Right lobe of liver (tissue), 6 donors: ENCODE results near the gene R3HDM4. TPM values are rescaled to one million over a fixed set of nuclear protein-coding genes. Genes with fewer than 3 reads are reported as not detected.
A peak's percentile ranks its signal among the peaks of the same experiment; 100 is the strongest.

ENCODE experiments used
- ATAC-seq, 4 donors: fragments of 200-7000 bp; cut with Tn5 transposase; one replicate each; pipeline ENCODE4 v1.9.1; 2020; ENCODE audit warnings: mild to moderate bottlenecking in 4 of 4, moderate library complexity in 4 of 4
- DNase-seq, 3 donors: peaks; one replicate each; pipeline ENCODE4 v3.0.0-alpha.2; 2020
- H3K27ac ChIP-seq, 3 donors: fragments of 200-600 bp; one replicate each; pipeline ENCODE4 v1.8.0; 2022
- H3K27me3 ChIP-seq, 2 donors: fragments of 200-600 bp; one replicate each; pipeline ENCODE4 v1.8.0; 2022
- H3K36me3 ChIP-seq, 4 donors: fragments of 200-600 bp; sonication (generic) in 1 of 4; one replicate each; pipeline versions ENCODE4 v1.5.1 to v1.8.0; 2017 to 2022; ENCODE audit warnings: control low read depth in 1 of 4
- H3K4me1 ChIP-seq, 4 donors: fragments of 200-600 bp; sonication (generic) in 1 of 4; one replicate each; pipeline versions ENCODE4 v1.5.1 to v1.8.0; 2017 to 2022; ENCODE audit warnings: control low read depth in 1 of 4
- H3K4me3 ChIP-seq, 3 donors: fragments of 200-600 bp; one replicate each; pipeline ENCODE4 v1.8.0; 2022
- H3K9me3 ChIP-seq, 4 donors: fragments of 200-600 bp; sonication (generic) in 1 of 4; one replicate each; pipeline versions ENCODE4 v1.5.1 to v1.8.0; 2017 to 2022; ENCODE audit warnings: control low read depth in 1 of 4
- CTCF ChIP-seq, 4 donors: fragments of 200-600 bp in 3 of 4; fragments of 450-650 bp in 1 of 4; IDR thresholded peaks; one replicate each; pipeline versions ENCODE4 v1.5.1 to v1.8.0; 2016 to 2022; ENCODE audit warnings: antibody characterized with exemption in 4 of 4, mild to moderate bottlenecking in 2 of 4
- POLR2A ChIP-seq: fragments of 450-650 bp; IDR thresholded peaks from one replicate; pipeline ENCODE4 v1.6.1; 2017; ENCODE audit warnings: antibody characterized with exemption, mild to moderate bottlenecking
- WGBS: methylation state at CpG from one replicate; pipeline ENCODE4 v1.1.6; 2018; ENCODE audit warnings: low coverage, low lambda C conversion rate; ENCODE audit not compliant: insufficient coverage; ENCODE audit errors: missing lambda C conversion rate; 5-methylcytosine and 5-hydroxymethylcytosine counted together
- intact Hi-C, 2 donors: fragments of 100-400 bp; cut with DNase I; formaldehyde crosslinking; loops; one replicate each; pipeline versions ENCODE4 v1.11.2 to v1.14.1; 2022
- total RNA-seq, 6 experiments: library from RNA; depleted of rRNA in 2 of 6; stranded (reverse); fragments of >200 nt in 2 of 6; fragmentation: NEBNext Ultra II Directional in 3 of 6; extraction: Animal tissue kit (Norgen Biotek cat#: 25700) in 3 of 6; gene quantifications; one replicate each; pipeline versions ENCODE4 v1.1.0 to v1.2.4, GENCODE V29; 2016 to 2023
- donor health status: DM: no; HTN: yes; CAD: no.
- donor health status: DM: no; HTN: no; CAD: no.
- donor health status: DM: no; HTN: no; CAD: no.
- donor health status: DM: no; HTN: yes; CAD: no.
- donor health status: DM: no; HTN: yes; CAD: no.

R3HDM4 gene
- total RNA-seq, 6 experiments from 2014 or later, result 14.5 to 28.2 (median 20.5) TPM

- ATAC-seq, result no peak
- 63% methylated on average over 15 of the region's 35 CpGs for WGBS
- Histone ChIP-seq H3K9me3 (no peaks in the 10 kb centered on the region), H3K27me3 (no peaks in the 10 kb centered on the region), H3K36me3 (no peaks in the 10 kb centered on the region), H3K4me1 (no peaks in the 10 kb centered on the region), H3K4me3 (no peak overlapping the region), H3K27ac (no peak overlapping the region)
- TF ChIP-seq POLR2A, result no peak
- TF ChIP-seq CTCF (IDR thresholded peaks at IDR 0.05), result no peak
- intact Hi-C loops, result loop anchor here (5.0 to 10.0 kb wide), 2 partner anchors 56 to 96 kb away; partner anchors contain the start of gene KISS1R (in 1 of the 2)
- DNase-seq, result peak in 1 of 3 donors; percentile 46
Observed at GRCh38 chr19:861141-861755, 51.8 kb downstream of the R3HDM4 start.

GRCh38 chr19:858868-859843 is 53.9 kb downstream of the R3HDM4 start, which contains the start of gene CFD:
Gene CFD, plus strand, starts transcription at chr19:859664. Its CDS starts 26 bp downstream, at chr19:859690.
- no peaks in the 10 kb centered on the region for H3K9me3 ChIP-seq
- H3K27me3 ChIP-seq, result no peaks in the 10 kb centered on the region
- peak within 1 kb of the TSS in 1 of 3 donors; percentile 24 for H3K4me3 ChIP-seq
- DNase-seq (peak in 1 of 3 donors; percentile 58), ATAC-seq (peak; percentile 21 to 54 (median 32))
- peak; percentile 57 for TF ChIP-seq POLR2A
- TF ChIP-seq CTCF (IDR thresholded peaks at IDR 0.05), result no peak
- WGBS, result 10% methylated on average over 2 of the region's 24 CpGs
- H3K4me1 ChIP-seq, result no peaks in the 10 kb centered on the region
- no peak within 1 kb of the TSS for H3K27ac ChIP-seq
- H3K36me3 ChIP-seq, result no peaks in the 10 kb centered on the region
- intact Hi-C loops, result loop anchor here (10.0 kb wide), 2 partner anchors 116 to 136 kb away; no protein-coding TSS in a partner anchor

- ATAC-seq (no peak), DNase-seq (no peak)
- WGBS, result 73% methylated on average over 5 of the region's 9 CpGs
- TF ChIP-seq CTCF (IDR thresholded peaks at IDR 0.05), result no peak
- TF ChIP-seq POLR2A, result no peak
- Histone ChIP-seq H3K4me3 (no peak overlapping the region), H3K27ac (no peak overlapping the region), H3K27me3 (no peaks in the 10 kb centered on the region), H3K36me3 (no peaks in the 10 kb centered on the region), H3K4me1 (no peaks in the 10 kb centered on the region), H3K9me3 (no peaks in the 10 kb centered on the region)
- intact Hi-C loops, result loop anchor here (10.0 kb wide), 2 partner anchors 117 to 137 kb away; no protein-coding TSS in a partner anchor
Observed at GRCh38 chr19:858284-858683, 54.7 kb downstream of the R3HDM4 start.

GRCh38 chr19:855566-856120 is 57.4 kb downstream of the R3HDM4 start:
- H3K9me3 ChIP-seq, result no peaks in the 10 kb centered on the region
- H3K27me3 ChIP-seq, result no peaks in the 10 kb centered on the region
- DNase-seq, result no peak
- H3K36me3 ChIP-seq, result no peaks in the 10 kb centered on the region
- no peak overlapping the region for H3K27ac ChIP-seq
- 37% methylated on average over 2 of the region's 40 CpGs for WGBS
- no peak for ATAC-seq
- TF ChIP-seq CTCF (IDR thresholded peaks at IDR 0.05), result no peak
- no peak for TF ChIP-seq POLR2A
- no peak overlapping the region for H3K4me3 ChIP-seq
- intact Hi-C loops, result loop anchor here (10.0 kb wide), 2 partner anchors 119 to 139 kb away; no protein-coding TSS in a partner anchor
- H3K4me1 ChIP-seq, result peaks cover 0 to 5% (median 2%) of the 10 kb centered on the region in 4 donors
